HG02943 (cell line): ENCODE measurements around the gene ZSWIM7.
"Not testable (repeated sequence)": the region's sequence is repeated elsewhere in the genome, so short reads cannot be mapped to it uniquely, and the experiment has no call there.

ENCODE experiments used
- ATAC-seq: cut with Tn5 transposase; IDR thresholded peaks from one replicate; pipeline ENCODE4 v1.9.1; 2021; ENCODE audit warnings: mild to moderate bottlenecking, low read depth, moderate library complexity; ENCODE audit not compliant: unreplicated experiment

Gene ZSWIM7

DNA sequence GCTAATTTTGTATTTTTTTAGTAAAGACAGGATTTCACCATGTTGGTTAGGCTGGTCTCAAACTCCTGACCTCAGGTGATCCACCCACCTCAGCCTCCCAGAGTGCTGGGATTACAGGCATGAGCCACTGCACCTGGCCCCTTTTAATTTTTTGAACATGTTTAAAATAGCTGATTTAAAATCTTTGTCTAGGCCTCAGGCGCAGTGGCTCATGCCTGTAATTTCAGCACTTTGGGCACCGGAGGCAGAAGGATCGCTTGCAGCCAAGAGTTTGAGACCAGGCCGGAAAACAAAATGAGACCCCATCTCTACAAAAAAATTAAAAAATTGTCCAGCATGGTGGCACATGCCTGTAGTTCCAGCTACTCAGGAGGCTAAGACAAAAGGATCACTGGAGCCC is 63.0 kb downstream of the ZSWIM7 start:
- ATAC-seq, result not testable (repeated sequence)

GRCh38 chr17:15935891-15936290 is 63.6 kb downstream of the ZSWIM7 start:
- no peak for ATAC-seq

DNA sequence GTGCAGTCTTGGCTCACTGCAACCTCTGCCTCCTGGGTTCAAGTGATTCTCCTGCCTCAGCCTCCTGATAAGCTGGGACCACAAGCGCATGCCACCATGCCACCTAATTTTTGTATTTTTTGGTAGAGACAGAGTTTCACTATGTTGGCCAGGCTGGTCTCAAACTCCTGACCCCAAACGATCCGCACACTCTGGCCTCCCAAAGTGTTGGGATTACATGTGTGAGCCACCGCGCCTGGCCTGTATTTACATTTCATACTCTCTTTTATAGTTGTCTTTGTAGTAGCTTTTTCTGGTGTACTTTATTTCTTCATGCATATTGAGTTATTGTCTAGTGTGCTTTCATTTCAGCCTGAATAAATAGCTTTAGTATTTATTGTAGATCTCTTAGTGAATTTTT is 64.6 kb downstream of the ZSWIM7 start:
- ATAC-seq, result no peak

GRCh38 chr17:15931394-15931793 is 68.1 kb downstream of the ZSWIM7 start:
- no peak for ATAC-seq

GRCh38 chr17:15930426-15930825 is 69.1 kb downstream of the ZSWIM7 start:
- no peak for ATAC-seq

- no peak for ATAC-seq
These were observed 69.6 kb downstream of the ZSWIM7 start for GRCh38 chr17:15929941-15930340.

GRCh38 chr17:15928286-15928785 is 71.2 kb downstream of the ZSWIM7 start:
- no peak for ATAC-seq
